Measurements from ENCODE around the gene ABCG4.

Gene ABCG4

GRCh38 chr11:119110439-119110838 is 38.4 kb upstream of the ABCG4 start:
- no peak for TF ChIP-seq CTCF (IDR thresholded peaks at IDR 0.05; ENCODE audit: insufficient read depth, low read depth, low read length, missing control alignments)
- DNase-seq (ENCODE audit: low read depth) = no peak
- H3K4me3 ChIP-seq (ENCODE audit: low read depth, low read length) = no peak overlapping the region

- no peak for TF ChIP-seq CTCF (IDR thresholded peaks at IDR 0.05; ENCODE audit: insufficient read depth, low read depth, low read length, missing control alignments)
Observed at GRCh38 chr11:119111361-119111925, 37.4 kb upstream of the ABCG4 start.

GRCh38 chr11:119112314-119113020 is 36.4 kb upstream of the ABCG4 start:
- no peak overlapping the region for H3K4me3 ChIP-seq (ENCODE audit: low read depth, low read length)
- no peak for DNase-seq (ENCODE audit: low read depth)
- no peak for TF ChIP-seq CTCF (IDR thresholded peaks at IDR 0.05; ENCODE audit: insufficient read depth, low read depth, low read length, missing control alignments)

More at GRCh38 chr11:119111361-119111925, 37.4 kb upstream of the ABCG4 start:
- no peak overlapping the region for H3K4me3 ChIP-seq (ENCODE audit: low read depth, low read length)
- no peak for DNase-seq (ENCODE audit: low read depth)

- H3K4me3 ChIP-seq (ENCODE audit: low read depth, low read length) = no peak overlapping the region
- no peak for DNase-seq (ENCODE audit: low read depth)
- no peak for TF ChIP-seq CTCF (IDR thresholded peaks at IDR 0.05; ENCODE audit: insufficient read depth, low read depth, low read length, missing control alignments)
Observed at GRCh38 chr11:119113716-119114115, 35.1 kb upstream of the ABCG4 start.

- no peak for DNase-seq (ENCODE audit: low read depth)
- no peak for TF ChIP-seq CTCF (IDR thresholded peaks at IDR 0.05; ENCODE audit: insufficient read depth, low read depth, low read length, missing control alignments)
- no peak overlapping the region for H3K4me3 ChIP-seq (ENCODE audit: low read depth, low read length)
Observed at GRCh38 chr11:119114351-119114750, 34.5 kb upstream of the ABCG4 start.

- no peak for TF ChIP-seq CTCF (IDR thresholded peaks at IDR 0.05; ENCODE audit: insufficient read depth, low read depth, low read length, missing control alignments)
- no peak overlapping the region for H3K4me3 ChIP-seq (ENCODE audit: low read depth, low read length)
- DNase-seq (ENCODE audit: low read depth) = no peak
Observed at GRCh38 chr11:119115484-119116234, 33.2 kb upstream of the ABCG4 start.

All from GM12865 (cell line).